ENCODE data around the gene CLK1.

GRCh38 chr2:200850512-200851256 is 13.8 kb downstream of the CLK1 start:
- TF ChIP-seq GATA3 (IDR thresholded peaks at IDR 0.05; ENCODE audit: low read depth, low read length): no peak
- no peak for TF ChIP-seq GATA2 (IDR thresholded peaks at IDR 0.05; ENCODE audit: low read depth, low read length)
